A549 (cell line): ENCODE results near the gene SHANK1.

Source experiments
- CHD2 ChIP-seq: fragments of 150-350 bp; IDR thresholded peaks from 2 replicates; pipeline ENCODE4 v1.6.1; 2014; ENCODE audit warnings: low read length; ENCODE audit not compliant: partially characterized antibody
- CTCF ChIP-seq: fragments of >200 bp; sonication (Bioruptor Twin); formaldehyde crosslinking; IDR thresholded peaks from 3 replicates; pipeline ENCODE4 v1.5.1; 2016
- EP300 ChIP-seq, 2 experiments: fragments of >200 bp; sonication (Bioruptor Twin); formaldehyde crosslinking; IDR thresholded peaks; 2 replicates in 1 of 2; 3 replicates in 1 of 2; pipeline ENCODE4 v1.6.1; 2016 to 2017
- POLR2A ChIP-seq: IDR thresholded peaks from 2 replicates; pipeline ENCODE4 v1.6.1; 2012; ENCODE audit warnings: mild to moderate bottlenecking, low read length

GRCh38 chr19:50717891-50718254 lies 1.7 kb downstream of the SHANK1 start:
- no peak for TF ChIP-seq POLR2A
- no peak for TF ChIP-seq CHD2
- TF ChIP-seq EP300 (IDR thresholded peaks at IDR 0.05), result no peak
- no peak for TF ChIP-seq CTCF
